ENCODE results near the gene FADS3.

FADS3 gene

DNA sequence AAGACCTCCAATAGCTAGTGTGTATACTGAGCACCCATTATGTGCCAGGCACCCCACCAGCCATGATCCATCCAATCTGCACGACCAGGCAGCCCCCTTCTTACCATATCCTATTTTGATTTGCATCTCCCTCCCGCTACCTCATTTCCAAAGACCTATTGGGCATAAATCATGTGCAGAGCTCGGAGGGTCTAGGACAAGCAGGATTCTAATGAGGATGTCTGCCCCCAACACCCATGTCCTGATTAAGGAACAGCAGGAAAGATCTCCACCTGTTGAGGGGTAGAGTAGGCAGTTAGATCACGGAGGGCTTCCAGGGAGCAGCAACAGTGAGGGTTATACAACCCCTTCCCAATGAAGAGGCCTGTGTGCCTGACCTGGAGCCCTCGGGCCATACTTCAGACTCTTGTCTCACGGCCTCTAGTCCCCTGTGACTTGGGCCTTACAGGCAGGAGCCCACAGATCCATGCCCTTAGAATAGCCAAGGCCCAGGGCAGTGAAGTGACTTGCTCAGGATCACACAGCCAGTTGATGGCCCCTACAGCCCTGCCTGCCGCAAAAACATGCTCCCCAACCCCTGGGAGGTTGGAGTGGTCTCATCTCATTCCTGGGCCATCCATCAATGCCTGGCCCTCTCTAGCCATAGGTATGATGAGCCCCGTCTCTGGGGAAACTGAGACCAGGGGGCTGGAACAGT, 22.5 kb upstream of the FADS3 start:
- no peak for DNase-seq

DNA sequence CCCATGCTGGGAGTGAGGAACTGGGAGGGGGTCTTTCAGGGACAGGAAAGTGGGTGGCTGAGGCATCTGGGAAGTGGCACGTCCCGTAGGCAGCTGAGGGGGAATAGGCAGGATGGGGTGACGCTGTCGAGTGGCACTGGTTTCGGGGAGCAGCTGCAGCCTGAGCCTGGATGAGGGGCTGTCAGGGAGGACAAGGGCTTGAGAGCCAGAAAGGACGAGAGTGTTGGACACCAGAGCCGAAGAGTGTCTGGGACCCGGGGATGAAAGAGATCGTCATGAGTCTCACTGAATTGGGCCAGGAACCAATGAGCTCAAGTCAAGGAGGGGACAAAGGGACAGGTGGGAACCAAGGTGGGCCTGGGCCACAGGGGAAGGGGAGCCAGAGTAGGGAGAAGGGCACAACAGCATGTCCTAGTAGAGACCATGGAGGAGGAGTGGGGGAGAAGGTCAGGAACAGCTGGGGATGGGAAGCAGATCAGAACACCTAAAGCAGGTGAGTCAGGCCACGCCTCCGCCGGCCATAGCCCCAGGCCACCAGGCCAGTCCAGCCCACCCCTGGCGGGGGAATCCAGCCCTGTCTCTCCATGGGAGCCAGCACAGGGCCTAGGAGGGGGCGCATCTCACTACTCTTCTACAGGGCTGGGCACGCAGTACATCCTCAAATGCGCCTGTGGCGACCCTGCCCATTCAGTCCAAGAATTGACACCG, 21.8 kb upstream of the FADS3 start:
- peak; percentile 26 for DNase-seq

DNA sequence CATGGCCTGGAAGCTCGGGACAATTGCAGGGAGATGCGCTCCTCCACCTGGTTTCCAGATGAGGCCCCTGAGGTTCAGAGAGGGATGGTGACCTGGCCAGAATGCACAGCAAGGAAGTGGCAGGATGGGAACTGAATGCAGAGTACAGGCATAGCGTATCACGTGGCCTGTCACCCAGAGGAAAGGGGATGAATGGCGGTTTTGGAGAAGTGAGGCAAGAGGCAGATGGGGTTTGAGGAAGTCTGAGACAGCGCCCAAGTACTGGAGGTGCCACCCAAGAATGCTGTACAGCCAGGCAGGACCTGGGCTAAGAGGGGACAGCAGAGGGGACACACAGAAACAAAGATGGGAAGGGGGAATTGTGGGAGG, 21.2 kb upstream of the FADS3 start:
- peak; percentile 27 for DNase-seq

DNA sequence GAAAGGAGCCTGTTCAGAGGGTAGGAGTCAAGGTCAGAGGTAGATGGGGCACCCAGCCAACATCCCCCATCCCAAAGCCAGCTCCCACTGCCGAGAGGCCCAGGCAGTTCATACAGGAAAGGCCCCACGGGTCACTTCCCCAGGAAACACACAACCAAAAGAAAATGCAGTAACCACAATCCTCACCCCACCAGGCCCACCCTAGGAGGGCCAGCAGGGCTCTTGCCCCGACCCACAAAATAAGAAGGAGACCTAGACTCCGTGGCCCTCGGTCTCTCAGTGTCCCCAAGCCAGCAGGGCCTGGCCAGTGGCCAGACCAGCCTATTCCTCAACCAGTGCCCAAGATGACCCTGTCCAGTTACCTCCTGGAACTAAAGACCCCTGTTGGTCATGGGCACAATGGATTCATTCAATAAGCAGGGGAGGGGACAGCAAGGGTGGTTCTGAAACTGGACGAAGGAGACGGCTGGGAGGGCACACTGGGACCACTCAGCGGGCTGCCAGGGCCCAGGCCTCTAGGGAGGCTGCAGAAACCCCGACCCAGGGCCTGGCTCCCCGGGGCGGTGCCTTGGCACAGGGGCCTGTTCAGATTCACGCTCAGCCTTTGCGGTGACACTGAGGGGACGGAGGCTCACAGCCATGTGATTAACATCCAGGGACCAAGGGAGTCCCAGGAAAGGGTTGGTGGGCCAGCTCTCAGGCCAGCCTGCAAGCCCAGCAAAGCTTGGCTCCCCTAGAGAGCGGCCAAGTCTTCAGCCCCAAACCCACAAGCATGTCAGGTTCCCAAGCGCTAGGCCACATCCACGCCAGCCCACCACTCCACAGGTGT, 20.6 kb upstream of the FADS3 start:
- DNase-seq, result peak; percentile 23

DNA sequence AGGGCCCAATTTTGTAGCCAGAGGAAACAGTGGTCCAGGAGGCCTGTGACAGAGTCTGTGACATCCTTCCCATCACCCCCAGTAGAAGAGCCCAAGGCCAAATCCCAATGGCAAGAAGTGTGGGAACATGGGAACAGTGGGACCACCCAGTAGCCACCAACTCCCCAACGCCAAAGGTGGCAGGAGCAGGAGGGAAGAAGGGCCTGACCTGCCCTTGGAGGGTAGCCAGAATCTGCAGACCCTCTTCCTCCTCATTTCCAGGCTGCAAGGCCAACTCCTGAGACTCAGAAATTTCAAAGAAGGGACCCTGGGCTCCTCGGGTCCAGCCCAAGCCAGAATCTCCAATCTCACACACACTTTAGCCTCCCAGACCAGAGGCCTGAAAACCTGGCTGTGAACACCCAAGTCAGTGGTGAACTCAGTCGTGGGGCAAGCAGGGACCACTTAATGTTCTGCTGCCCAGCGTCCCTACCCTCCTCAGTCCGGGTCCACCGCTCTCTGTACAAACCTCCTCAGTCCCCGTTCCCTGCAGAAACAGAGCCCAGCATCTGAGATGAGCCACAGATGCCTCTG, 19.9 kb upstream of the FADS3 start:
- DNase-seq, result no peak

DNA sequence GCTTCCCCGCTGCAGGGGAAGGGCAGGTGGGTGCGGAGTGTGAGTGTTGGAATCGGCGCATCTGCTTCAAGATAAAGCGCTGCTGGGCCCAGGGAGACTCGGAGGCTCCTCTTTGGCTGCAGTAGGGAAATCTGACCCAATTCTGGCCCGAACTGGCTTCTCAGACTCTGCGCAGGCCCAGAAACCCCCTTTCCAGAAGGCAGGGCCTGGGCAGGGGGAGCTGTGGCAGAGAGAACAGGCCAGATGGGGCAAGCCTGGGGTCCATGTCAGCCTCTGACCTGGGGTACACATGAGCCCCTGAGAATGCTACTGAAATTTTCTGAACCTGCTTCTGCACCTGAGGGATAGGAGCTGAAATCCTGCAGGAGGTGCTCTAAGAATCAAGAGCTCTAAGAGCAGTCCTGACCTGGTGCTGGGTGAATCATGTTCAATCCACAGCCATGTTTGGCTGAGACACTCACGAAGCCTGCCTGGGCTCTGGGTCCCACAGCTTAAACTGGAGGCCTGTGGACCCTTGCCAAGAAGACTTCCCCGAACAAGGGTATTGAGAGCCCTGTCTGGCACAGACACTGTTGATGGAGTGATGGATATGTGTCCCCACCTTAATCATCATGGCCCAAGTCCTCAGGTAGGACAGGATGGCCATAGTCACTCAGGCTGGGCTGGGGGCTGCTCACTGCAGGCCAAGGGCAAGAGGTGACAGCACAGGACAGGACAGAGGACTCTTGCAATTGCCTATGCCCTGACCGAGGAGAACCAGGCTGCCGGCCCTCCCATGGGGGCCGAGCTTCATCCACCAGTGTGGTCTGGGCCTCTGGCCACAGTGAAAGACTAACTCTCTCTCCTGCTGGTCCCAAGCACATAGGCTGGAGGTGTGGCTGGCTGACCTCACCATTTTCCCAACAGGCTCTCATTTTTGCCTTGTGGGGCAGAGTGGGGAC, 19.1 kb upstream of the FADS3 start:
- peak; percentile 71 for DNase-seq

DNA sequence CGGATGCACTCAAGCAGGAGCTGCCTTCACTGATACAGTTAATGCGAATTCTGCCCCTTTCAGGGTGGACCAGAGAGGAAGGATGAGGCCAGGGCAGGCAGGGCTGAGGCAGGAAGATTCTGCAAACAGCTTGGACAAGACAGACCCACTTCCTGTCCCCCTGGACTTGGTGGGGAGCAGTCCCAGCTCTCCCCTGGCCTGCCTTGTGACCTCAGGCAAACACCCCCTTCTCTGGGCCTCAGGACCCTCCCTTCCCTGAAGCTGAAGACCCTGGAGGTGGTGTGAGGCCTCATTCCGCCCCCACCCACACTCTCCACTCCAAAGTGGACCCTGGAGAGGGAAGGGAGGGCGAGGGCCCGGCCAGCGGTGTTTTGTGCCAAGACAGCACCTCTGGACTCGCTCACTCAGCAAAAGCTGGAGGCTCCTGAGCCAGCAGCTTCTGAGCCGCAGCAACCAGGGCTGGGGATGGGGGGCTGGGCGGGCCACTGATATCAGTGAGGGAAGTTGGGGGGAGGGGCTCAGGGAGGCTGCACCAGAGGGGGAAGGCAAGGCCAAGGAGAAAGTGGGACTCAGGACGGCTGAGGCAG, 17.5 kb upstream of the FADS3 start:
- peak; percentile 74 for DNase-seq

DNA sequence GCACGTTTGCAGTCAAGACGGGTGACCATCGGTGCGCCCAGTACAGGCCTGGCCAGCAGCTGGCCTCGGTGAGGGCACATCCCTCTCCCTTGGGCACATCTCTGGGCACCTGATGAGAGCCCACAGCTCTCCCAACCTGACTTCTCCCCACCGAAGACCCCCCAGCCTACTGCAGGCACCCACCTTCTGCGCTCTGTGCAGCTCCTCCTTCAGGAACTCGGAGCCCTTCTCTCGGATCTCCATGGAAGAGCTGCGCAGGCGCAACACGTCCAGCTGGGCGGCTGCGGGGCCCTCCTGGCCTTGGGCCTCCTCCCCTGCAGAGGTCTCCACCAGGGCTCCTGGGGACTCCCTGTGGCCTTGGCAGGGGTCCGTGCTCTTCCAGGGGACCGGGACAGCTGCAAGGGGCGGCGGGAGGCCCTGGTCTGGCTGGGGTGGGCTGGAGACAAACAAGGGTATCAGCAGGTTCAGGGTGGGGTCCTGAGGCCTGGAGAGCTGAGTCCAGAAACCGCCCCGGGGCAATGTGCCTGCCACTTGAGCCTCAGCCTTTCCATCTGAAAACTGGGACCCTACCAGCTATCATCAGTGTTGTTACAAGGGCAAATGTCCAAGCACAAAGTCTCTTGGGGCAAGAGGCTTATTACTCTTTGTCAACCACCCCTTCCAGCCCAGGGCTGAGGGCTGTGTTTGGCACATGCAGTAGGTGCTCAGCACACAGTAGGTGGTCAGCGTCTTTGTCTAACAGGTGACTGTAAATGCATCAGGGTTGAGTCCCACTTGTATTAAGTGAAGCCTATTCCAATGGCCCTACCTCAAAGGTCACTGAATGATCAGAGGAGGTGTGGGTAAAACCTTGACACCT, 16.8 kb upstream of the FADS3 start:
- DNase-seq, result no peak

DNA sequence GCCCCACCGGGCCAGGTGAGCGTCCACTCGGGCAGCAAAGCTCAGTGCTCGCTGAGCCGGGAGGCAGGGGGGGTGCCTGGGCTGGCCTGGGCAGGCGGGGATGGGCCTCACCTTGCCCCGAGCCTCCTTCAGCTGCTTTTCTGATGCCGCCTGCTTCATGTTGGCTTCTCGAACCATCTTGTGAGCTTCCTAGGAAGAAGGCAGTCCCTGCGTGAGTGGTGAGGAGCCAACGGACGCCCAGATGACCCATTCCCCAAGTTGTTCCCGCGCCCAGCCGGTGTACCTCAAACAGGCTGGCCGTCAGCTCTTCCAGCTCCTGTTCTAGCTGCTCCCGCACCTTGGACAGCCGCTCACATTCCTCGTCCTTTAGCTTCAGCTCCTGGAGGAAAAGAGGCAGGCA, 15.9 kb upstream of the FADS3 start:
- no peak for DNase-seq

DNA sequence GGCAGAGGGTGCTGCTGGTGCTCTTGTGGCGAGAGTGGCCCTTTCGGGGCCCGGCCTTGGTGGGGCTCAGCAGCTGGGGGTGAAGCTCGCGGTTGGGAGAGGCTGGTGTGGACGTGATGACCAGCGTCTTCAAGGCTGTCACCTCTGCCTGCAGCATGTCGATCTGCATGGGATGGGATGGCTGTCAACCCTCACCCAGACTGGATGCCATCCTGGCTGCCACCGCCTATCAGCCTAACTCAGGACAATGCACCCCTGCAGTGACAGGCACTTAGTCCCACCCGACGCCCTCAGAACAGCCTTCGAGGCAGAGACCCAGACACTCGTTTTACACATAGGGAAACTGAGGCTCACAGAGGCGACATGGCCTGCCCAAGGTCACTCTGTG, 15.2 kb upstream of the FADS3 start:
- no peak for DNase-seq

DNA sequence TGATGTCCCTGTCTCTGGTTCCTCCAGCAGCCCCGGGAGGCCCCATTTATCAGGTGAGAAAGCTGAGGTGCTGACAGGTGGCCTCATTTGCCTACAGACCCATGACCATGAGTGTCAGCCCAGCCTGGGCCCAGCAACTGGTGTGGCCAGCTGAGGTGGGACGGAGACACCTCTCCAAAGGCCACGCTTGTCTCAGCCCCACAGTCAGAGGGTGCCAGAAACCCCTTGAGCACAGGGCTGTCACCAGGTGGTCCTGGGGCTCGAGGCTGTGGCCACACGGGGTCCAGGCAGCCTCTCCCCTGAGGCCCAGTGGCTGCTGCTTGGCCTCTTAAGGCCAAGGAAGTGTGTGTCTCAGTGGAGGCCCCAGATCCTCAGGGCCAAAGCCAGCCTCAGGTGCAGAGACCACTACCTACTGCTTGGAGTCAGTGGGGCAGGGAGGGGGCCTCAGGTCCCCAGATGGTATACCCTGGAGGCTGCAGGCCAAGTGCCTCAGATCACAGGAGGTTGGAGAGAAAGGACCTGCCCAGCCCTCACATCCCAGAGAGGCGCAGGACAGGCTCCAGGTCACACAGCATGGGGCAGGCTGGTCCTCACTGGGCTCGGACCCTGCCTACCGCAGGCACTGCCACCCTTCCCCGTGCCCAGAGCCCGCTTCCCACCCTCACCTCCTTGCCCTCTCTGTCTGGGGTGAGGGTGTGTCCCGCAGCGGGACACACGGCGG, 14.6 kb upstream of the FADS3 start:
- DNase-seq, result no peak

DNA sequence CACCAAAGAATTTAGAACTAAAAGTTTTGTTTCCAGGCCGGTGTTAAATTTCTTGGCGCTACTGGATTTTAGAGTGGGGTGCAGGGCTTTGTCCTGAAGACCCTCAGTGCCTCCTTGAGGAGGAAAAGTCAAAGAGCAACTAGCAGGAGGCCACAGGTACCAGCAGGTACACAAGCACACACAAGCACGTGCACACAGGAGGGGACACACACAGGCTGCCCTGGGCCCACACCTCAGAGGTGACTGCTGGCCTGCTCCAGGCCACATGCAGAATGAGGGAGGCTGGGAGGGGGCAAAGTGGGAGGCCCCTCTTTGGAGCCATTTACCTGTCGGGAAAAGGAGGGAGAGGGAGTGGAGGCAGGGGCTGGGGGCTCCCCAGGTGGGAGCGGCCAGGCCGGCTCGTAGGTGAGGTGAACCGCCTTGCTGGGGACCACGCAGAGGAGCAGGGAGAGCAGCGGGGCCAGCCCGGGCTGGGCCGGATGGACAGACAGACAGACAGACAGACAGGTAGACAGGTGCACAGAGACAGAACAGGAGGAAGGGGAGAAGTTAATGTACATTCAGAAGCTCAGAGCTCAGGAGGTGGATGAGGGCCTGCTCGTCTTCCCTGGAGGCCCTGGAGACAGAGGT, 13.8 kb upstream of the FADS3 start:
- DNase-seq, result no peak

DNA sequence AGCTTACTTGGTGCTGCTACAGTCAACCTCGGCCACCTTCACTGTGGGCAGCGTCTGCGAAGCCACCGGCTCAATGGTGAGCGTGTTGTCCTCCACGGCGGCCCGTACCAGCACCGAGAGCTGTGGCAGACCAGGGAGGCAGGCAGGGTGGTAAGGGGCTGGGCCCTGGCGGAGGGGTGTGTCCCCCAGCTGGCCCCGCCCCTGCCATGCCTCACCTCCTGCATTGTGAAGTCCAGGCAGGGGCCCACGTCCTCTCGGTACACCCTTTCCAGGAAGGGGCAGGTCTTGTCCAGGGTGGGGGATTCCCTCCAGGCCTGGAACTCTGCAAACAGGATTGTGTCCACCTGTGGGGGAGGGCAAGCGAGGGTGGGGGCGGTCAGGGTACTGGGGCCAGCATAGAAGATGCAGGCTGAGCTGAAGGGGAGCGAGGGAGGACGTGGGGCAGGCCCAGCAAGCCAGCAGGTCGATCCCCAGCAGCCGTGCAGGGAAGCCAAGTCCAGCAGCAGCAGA, 13.2 kb upstream of the FADS3 start:
- DNase-seq, result no peak

DNA sequence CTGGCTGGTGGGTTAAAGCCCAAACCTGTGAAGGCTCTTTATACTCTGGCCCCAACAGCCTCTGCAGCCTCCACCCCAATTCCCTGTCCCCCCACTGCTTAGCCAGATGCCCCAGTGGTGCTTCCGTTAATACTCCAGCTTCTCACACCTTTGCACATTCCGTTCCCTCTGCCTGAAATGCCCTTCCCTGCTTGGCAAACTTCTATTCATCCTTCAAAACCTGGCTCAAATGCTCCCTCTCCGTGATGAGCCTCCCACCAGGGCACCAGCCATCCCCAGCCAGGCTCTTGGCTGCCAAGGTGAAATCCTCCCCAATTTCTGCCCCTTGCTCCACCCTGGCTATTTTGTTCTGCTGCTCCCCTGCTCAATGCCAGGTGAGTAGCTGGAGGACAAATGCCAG, 12.5 kb upstream of the FADS3 start:
- DNase-seq, result no peak

DNA sequence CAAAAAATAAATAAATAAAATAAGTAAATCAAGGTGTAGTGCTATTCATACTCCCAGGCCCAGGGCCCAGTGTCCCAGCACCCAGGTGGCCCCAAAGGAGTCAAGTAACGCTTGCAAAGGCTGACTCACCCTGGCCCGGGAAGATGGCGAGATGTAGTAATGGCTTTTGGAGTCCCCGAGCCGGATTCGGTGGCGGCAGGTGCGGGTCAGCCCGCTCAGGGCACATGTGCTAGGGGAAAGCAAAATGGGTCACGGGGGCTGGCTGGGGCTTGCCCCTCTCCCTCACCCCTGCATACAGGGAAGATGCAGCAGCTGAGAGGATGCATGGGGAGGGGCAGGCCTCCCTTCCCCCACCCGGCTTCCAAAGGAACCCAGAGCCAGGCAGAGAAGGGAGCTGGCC, 11.0 kb upstream of the FADS3 start:
- DNase-seq, result no peak

DNA sequence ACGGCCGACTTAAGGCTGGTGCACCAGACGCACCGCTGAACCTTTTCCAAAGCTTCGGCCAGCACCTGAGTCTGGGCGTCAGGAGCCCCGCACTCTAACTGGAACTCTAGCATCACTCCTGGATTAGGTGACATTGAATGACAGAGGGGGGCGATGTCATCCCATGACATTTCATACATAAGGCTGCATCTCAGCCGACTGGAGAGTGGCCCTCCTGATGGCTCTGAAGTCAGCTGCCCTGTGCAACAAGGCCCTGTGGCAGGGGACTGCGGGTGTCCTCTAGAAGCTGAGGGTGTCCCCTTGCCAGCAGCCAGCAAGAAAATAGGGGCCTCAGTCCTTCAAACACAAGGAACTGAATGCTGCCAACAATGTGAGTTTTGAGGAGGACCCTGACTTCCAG, 10.1 kb upstream of the FADS3 start:
- no peak for DNase-seq

DNA sequence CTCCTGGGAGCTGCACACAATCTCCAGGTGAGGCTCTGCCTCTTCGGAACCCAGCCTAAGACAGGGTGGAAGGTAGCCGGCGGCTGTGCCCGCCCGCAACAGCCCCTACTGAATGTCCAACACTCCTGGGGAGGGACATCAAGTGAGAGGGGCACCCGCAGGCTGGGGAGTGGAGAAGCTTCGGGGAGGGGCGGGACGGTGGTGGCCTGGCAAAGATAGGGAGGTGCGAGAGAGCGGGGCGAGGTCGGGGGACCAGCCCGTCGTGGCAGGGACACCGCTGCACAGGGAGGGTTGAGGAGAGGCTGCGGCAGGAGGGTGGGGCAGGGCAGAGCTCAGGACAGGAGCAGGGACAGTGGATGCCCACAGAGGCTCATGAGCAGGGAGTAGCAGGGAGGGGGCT, 8.9 kb upstream of the FADS3 start:
- DNase-seq, result no peak

DNA sequence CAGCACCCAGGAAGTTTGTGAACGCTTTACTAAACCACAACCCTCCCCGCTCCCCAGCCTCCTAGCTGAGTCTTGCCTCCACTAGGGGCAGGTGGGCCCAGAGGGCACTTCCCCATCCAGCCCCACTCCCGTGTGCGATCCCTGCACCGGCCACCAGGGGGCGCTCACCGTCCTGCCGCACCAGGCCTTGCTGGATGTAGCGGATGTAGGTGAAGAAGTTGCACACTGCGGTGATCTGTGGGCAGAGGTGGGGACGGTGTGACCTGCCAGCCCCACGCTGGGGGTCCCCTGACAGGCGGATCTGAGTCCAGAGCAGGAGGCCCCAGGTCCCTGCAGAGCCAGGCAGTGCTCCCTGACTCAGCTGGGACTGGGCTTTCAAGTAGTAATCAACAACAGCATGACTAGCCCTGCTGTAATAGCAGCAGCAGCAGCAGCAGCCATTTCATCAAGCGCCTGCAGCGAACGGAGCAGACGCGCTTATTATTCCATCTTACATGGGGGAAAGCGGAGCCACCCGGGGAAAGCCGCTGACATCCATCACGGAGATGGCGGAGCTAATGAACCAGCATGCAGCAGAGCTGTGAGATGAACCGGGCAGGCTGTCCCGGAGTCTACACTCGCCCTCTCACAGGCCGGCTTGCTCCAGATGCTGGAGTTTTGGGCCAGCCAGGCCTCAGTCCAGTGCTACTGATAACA, 7.9 kb upstream of the FADS3 start:
- DNase-seq, result peak; percentile 86

DNA sequence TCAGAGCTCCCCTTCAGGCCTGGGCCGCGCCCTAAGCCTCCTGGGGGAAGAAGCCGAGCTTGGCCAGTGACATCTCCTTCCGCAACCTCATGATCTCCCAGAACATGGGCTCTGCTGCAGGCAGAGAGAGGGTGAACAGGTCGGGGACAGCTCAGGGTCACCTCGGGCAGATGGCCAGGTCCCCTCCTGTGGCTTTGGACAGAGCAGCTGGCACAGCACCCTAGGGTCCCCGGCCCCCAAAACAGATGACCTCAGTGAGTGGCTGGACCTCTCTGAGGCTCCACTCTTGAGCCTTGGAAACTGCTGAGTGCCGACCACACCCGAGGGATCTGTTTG, 6.9 kb upstream of the FADS3 start:
- no peak for DNase-seq
